Left colon (tissue), 2 donors: Measurements from ENCODE around the gene OGDH. TPM values are rescaled to one million over a fixed set of nuclear protein-coding genes. Genes with fewer than 3 reads are reported as not detected.

Source experiments
- total RNA-seq, 2 donors: library from RNA; stranded (reverse); fragmentation: NEBNext Ultra II Directional; extraction: Animal tissue kit (Norgen Biotek cat#: 25700); gene quantifications; one replicate each; pipeline ENCODE4 v1.2.1, GENCODE V29; 2021
- donor health status: DM: no; HTN: no; CAD: no.
- donor health status: DM: yes; HTN: yes; CAD: no.

OGDH gene
- total RNA-seq, 2 donors from 2014 or later = 174 to 221 TPM

Other genes with a start within 250 kb of the OGDH start
- gene NUDCD3, start 116.0 kb upstream of the OGDH start, total RNA-seq = 10 to 100 TPM; 66.3 to 72.4 TPM
- gene NPC1L1, start 65.3 kb upstream of the OGDH start, total RNA-seq = under 1 TPM in 1 of 2 donors, not detected in 1; 0.06 TPM
- gene DDX56, start 32.7 kb upstream of the OGDH start, total RNA-seq = 10 to 100 TPM; 36.5 to 59.2 TPM
- 10 to 100 TPM; 90.4 to 96.2 TPM for gene TMED4, start 24.4 kb upstream of the OGDH start, total RNA-seq
- gene ZMIZ2, start 142.2 kb downstream of the OGDH start, total RNA-seq = 10 to 100 TPM; 67.1 to 83.3 TPM
- 1,000 to 10,000 TPM; 1,049 to 1,320 TPM for gene PPIA, start 190.1 kb downstream of the OGDH start, total RNA-seq
- 100 to 1,000 TPM; 126 to 147 TPM for gene H2AZ2, start 241.5 kb downstream of the OGDH start, total RNA-seq